ENCODE data around the gene NIPA2.

The NIPA2 gene

DNA sequence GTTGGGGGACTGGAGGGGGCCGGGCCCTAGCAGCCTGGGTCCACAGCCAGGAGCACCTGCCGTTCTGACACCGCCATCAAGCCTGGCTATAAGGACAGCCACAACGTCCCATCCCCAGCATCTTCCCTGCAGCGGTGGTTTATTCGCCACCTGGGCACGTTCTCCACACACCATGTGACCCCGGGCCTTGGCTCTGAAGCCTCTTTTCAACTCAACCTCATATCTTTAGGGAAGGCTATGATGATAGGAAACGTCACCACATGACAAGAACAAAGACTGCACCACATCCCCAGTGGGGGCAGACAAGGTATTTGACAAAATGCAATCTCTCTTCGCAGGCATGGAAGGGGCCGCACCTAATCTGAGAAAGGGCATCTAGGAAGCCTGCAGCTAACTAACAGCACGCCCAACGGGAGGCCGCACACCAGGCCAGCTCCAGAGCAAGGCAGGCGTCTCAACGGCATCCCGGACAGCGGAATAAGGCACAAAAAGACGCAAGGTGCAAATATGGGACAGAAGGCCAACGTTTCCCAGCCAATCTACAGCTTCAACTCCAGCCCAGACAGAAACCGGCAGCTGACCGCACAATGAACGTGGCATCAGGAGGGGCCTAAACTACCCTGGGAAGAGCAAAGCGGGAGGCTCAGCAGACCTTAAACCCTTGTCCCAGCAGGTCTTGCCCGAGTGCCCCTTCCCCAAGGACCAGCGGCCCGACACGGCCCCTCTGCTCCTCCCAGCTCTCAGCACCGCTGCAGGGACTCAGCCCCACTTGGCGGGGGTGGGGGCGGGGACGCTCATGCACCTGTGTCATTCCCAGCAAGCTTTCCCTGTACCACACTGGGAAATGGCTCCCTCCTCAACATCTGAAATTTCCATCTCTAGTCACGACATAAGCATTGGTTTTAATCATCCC, 41.9 kb downstream of the NIPA2 start:
- no peak for DNase-seq

DNA sequence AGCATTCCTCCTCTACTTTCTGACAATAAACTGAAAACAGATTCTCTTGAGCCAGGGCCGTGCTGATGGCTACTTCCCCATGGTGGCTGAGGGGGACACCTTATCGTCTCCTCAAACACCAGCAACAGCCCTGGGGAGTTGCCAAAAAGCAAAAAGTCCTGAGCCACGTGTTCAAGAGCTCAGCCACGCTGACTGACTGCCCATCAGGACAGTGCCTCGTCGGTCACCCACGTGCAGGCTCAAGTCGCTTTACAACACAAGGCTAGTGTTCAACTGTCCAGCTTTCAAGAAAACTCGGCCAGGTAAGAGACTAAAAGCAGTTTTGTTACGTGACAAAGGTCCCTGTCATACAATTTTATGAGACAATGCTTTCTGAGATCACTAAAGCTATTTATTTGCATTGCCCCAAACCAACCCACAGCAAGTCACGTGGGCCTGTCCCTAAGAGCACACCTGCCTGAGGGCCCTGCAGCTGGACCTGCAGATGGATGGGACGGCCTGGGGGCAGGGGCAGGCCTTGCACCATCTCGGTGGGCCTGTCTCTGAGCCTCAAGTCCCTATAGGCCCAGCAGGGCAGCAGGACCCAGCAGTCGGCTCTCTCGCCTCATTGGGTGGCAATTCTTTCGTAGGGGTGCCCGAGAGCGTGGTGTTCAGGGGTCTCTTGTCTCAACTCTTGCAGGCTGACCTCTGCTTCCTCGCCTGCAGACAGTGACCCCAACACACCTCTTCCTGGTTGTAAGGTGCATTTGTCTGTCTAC, 42.7 kb downstream of the NIPA2 start:
- no peak for DNase-seq

DNA sequence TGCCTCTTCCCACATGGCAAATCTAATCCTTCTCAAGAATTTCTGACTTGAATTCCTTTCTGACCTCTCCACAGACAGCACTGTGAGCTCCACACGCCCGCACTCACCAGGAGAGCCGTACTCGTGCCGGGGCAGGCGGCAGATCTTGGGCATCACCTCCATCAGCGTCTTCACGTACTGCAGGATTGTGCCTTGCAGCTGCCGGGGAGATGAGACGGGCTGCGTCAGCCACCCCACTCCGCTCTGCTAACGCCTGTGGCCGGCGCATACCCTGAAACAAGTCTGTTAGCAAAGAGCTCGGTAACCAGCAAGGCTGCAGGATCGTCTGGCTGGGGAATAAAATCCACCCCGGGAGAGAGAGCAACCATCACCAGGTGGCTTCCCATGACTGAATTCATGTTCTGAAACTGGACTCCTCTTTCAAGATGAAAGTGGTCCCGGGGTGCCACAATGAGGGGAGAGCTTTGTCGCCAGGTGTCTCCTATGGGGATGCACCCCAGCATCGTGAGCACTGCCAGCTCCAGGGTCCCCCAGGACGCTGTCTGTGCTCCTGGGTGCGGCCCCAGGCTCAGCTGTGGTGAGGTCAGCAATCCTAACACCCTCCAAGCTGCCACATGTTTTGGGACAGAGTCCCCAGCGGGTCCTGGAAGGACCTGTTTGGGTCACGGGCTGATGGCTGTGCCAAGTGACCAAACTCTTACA, 43.4 kb downstream of the NIPA2 start:
- DNase-seq: no peak

DNA sequence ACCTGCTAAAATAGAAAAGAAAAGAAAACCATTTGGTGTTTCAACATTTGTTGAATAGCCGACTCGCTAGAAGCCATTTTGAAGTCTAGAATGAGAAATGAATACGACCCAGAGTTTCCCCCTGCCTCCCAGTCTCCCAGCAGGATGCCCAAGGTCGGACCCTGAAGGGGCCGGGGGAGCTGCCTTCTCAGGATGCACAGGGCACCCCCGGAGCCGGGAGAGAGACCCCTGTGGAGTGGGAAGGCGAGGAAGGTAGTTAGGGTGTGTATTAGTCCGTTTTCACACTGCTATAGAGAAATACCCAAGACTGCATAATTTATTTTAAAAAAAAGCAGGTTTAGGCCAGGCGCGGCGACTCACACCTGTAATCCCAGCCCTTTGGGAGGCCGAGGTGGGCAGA, 44.7 kb downstream of the NIPA2 start:
- DNase-seq: no peak

DNA sequence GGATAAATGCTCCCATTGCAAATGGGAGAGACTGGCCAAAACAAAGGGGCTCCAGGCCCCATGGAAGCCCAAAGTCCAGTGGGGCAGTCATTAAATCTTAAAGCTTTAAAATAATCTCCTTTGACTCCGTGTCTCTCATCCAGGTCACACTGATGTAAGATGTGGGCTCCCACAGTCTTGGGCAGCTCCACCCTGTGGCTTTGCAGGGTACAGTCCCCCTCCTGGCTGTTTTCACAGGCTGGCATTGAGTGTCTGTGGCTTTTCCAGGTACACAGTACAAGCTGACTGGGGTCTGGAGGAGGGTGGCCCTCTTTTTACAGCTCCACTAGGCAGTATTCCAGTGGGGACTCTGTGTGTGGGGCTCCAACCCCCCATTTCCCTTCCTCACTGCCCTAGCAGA, 45.9 kb downstream of the NIPA2 start:
- DNase-seq: no peak

DNA sequence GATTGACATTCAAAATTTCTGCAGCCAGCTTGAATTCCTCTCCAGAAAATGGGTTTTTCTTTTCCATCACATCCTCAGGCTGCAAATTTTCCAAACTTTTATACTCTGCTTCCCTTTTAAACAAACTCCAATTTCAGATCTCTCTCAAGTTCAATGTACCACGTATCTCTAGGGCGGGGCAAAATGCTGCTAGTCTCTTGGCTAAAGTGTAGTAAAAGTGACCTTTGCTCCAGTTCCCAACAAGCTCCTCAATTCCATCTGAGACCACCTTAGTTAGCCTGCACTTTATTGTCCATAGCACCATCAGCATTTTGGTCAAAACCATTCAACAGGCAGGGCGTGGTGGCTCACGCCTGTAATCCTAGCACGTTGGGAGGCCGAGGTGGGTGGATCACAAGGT, 46.7 kb downstream of the NIPA2 start:
- DNase-seq: no peak

DNA sequence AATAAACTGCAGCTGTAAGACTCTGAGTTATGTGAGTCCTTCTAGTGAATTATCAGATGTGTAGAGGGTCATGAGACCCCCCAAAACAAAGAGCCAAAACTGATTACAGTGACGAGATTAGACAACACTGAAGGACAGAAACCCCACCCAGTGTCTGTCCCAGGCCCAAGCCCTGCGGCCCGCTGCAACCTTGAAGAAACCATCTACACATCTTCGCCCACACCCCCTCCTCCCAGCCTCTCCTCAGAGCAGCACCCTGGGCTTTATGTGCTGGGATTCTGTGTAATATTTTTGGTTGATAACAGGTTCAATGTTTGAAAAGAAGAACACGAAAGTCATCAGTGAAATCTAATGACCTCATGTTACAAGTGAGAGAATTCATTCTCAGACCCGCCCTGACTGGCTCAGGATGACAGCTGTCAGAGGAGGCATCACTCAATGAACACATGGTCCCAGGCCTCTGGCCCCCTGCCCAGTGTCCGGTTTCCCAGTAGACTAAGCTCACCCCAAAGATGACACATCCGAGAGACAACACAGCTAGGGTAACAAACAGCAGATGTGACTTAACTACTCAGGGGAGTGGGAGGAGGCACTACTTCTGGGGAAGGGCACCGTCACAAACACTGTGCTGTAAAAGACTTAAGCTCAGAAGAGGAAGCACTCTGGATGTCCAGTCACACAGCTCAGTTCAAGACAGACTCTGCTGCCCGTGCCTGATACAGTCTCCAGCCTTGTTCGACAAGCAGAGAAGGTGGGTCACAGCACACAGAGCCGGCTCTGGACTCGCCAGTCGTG, 48.9 kb downstream of the NIPA2 start:
- no peak for DNase-seq

DNA sequence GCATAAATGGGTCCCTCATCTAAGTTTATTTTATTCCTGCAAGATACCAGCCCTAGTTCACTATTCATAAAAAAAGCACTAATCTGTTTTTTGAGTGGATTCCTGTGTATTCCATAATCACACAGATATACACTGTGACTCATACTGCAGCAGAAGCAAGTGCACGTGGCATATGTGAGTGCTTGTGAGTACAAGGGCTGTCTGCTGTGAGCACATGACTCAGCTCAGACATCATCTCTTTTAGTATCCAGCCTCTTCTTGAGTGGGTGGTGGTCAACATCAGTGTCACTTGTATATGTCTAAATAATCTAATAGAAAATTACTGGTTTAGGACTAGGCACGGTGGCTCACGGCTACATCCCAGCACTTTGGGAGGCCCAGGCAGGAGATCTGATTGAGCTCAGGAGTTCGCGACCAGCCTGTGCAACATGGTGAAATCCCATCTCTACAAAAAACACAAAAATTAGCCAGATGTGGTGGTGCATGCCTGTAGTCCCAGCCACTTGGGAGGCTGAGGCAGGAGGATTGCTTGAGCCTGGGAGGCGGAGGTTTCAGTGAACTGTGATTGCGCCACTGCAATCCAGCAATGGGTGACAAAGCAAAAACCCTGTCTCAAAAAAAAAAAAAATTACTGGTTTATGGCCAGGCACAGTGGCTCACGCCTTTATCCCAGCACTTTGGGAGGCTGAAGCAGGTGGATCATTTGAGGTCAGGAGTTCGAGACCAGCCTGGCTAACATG, 49.8 kb downstream of the NIPA2 start:
- DNase-seq: peak; percentile 90

DNA sequence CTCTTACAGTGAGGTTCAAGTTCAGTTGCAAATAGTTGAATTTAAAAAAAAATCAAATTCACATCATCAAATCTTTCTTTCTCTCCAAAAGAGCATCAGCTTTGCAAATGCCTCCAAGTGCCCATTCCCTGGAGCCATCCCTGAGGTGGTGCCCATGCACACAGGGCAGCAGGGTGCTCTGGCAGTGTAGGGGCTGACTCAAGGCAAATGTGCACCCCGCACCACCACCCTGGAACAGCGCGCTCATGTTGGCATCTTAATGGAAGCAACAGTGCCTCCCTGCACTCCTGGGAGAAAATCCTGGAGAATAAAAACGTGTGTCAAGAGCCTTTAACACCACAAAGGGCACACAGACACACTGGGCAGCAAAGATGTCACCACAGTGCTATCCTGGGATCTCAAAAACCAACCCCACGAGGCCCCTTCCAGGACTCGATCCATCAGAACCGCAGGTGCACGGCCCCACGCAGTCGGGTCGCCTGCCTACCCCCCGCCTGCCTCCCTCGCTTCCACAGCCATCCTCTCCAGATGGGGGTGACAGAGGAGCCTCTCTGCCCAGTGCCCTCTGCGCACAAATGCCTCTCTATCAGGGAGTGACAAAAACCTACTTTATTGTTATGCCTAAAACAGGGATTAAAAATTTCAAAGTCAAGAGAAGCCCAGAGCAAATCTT, 50.8 kb downstream of the NIPA2 start:
- DNase-seq: no peak

DNA sequence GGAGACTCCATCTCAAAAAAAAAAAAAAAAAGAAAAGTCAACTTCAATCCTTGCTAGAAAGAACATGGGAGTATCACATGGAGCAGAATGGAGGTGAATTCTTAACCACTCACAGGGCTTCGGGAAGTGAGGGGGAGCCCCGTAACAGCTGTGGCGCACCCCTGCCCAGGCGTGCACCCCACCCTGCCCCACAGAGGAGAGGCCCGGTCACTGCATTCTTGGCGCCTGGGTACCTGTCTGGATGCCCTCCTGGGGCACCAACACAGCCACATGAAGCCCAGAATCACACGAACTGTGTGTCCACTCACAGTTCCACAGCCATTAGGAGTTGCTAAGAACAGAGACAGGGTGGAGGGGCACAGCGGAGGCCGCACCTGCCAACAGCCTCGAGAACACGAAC, 51.8 kb downstream of the NIPA2 start:
- no peak for DNase-seq

DNA sequence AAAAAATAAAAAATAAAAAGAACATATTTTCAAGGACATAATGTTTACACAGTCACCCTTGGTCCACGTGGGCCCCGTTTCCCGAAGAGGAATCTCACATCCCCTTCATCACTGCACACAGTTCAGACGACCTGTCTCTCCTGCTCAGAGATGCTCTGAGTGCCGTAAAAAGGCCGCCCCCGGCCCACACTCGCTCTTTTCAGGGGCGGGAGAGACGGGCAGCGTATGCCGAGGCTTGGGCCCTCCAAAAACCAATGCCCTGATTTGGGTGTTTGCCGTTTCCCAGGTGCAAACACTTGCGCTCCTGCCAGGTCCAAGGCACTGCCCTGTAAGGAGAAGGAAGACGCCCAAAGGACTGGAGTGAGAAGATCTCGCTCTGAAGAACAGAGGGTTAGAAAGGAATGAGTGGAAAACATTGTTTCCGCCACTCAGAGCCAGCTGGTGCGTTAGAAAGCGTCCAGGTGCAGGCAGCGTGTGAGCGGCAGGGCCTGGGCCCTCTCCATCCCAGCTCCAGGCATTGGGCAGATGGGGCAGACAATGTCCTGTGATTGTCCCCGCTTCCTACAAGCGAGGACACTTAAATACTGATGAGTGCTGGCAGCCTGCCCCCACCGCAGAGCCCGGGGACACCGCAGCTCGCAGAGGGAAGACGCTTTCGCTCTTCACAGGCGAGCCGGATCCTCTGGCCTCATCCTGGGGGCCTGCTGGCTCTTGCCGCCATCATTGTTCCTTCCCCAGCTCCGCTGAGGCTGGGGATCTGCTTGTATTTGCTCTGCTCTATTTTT, 53.2 kb downstream of the NIPA2 start:
- no peak for DNase-seq

DNA sequence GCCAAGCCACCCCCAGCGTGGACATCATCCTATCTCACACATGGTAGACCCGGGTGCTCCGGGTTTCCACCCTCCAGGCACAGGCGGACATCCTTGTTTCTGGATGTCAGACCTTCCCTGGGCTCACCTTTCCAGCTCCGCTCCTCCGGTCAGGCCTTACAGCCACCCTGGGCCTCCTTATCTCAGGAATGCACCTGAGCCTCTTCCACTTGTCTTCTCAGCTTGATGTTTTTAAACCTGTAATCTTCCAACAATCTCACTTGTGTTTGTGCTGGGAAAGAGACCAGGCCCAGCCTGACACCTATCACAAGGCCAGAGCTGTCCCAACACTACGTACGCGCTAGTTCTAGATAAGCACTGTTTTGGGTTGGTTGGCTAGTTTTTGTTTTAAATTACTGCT, 53.9 kb downstream of the NIPA2 start:
- DNase-seq: no peak

DNA sequence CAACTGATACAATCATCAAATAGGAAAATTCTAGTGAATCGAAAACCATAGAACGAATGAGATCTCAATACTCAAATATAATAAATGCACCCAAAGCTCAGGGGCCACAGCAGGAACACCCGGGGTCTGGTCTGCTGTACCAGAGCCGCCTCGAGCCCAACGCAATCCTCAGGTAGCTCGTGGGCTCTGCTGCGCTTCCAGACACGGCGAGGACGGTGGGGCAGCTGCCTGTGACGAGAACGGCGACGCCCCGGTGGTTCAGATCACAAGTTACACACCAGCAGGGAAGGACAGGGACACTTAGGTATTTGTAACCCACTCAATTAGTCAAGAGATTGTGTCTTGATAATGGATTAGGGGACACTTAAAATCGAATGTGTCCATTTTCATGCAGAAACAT, 54.6 kb downstream of the NIPA2 start:
- no peak for DNase-seq

DNA sequence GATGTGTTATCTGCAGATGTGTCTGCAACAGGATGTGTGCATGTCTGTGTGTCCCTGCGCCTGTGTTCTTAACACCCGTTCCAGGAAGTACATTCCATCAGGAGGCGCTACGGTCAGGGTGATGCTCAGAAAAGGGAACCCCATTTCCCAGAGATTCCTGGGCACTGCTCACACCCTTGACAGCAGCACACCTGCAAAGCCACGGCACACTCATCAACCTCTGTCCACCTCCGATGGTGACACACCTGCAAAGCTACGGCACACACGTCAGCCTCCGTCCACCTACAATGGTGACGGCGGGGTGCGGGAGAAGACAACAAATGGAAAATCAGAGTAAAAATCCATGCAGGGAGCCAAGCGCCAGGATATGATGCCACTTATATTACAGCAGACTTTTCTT, 55.4 kb downstream of the NIPA2 start:
- no peak for DNase-seq

DNA sequence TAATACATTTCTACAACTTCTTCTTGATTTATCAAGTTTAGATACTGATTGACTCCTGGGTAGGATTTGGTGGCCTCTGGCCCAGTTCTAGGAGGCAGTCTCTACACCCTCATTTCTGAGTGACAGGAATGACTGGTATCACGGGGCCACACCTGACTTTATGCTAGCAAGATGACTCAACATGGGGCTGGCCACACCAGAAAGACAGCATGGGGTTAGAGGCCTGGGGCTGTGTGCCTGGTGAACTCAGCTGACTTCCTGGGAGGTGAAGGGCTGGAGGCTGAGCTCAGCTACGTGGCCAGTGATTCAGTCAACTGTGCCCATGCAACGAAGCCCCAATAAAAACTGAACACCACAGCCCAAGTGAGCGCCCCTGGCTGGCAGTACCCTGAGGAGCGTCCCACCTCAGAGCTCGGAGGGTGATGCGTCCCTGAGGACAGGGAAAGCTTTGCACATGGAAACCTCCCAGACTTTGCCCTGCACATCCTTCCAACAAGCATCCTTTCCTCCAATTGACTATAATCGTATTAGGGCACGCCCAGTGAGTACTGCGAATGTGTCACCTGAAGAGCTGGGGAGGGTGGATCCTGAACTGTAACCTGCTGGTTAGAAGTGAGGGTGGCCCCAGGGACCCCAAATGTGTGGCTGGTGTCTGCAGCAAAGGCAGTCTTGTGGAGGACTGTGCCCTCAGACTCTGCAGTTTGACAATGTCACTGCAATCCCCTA, 57.2 kb downstream of the NIPA2 start:
- DNase-seq: no peak

DNA sequence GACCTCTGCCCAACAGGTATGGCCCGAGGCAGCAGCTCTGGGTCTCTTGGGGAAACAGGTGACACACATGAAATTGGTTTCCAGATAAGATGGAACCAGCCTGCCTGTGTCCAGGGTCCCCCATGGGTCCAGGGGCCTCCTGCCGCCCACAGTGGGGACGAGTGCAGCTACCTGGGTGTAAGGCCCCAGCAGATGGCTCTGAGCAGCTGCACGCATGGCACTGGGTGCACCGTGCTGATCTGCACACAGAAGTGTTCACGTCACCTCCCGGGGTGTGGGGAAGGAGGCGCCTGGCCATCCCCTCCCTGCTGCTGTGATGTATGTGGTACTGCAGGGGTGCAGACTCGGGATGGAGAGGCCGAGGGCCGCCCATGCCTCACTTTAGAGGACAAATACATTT, 63.6 kb downstream of the NIPA2 start:
- DNase-seq: no peak

DNA sequence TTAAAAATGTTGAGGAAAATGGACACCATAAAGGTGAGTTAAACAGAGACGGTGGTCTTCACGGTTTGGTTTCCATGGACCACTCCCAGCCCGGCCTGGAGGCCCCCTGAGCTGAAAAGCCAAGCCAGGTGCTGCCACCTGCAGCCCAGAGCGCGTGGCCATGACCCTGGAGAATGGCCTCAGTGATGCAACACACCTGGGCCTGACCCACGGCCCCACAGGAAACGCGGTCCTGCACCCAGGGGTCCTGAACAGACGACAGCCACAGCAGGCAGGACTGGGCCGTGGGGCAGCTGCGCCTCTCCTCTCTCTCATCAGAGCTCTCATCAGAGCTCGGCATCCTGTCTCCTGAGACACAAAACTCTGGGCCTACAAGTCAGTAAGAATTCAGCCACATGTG, 64.1 kb downstream of the NIPA2 start:
- DNase-seq: no peak

DNA sequence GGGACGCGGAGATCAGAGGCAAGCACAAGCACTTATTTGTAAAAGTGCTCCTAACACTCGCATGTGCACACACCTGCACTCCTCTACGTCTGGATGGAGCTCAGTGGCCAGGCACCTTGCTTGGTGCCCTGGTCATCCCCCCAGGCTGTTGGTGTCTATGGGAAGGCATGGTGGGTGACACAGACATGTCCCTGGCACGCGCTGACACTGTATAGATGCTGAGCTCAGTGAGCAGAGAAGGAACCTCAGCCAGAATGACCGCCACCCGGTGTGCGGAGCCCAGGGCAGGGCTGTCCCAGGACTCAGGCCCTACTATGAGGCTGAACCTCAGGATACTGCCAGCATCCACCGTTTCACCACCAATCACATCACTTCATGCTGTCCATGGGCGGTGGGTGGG, 64.5 kb downstream of the NIPA2 start:
- DNase-seq: no peak

DNA sequence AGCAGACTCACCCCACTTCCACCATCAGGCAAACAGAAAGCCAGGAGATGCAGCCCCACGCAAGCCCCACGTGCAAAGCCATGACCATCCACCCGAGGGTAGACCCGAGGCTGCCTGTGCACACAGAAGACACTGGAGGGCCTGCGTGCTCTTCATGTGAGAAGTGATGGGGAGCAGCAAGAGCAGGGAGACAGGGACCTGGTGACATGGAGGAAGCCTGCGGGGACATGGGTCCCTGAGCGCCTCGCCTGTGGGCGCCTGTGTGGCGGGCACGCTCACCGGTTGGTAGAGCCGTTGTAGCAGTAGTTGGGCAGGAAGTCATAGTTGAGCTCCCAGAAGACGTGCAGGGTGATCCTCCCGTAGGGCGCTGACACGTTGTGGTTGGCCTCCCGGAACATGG, 65.0 kb downstream of the NIPA2 start:
- no peak for DNase-seq

DNA sequence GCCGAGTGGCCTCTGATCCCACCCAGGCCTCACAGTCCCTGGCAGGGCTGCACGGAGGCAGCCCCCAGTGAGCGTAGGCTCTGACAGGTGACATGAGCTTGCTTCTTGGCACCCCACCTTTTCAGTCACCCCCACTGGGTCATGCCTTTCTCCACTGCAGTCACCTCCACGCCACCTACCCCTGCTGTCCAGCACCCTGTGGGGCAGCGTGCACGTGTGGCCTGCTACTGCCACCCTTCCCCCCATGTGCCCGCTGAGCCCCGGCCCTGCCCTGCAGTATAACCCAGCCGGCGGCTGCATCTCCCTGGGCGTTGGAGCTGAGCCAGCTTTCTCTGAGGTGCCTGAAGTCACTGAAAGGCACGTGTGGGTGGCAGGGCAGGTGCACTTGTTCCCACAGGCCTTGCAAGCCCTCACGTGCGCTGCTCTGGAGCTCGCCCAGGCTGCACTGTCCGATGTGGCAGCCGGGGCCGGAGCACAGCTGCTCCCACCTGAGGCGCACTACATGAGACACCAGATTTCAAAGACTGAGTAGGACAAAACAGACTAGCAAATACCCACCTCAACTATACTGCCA, 65.6 kb downstream of the NIPA2 start:
- no peak for DNase-seq
